Hepatocyte (in vitro differentiated cells): Measurements from ENCODE around the gene HTR3D. TPM values are rescaled to one million over a fixed set of nuclear protein-coding genes. Genes with fewer than 3 reads are reported as not detected.
"Not testable (repeated sequence)": the region's sequence is repeated elsewhere in the genome, so short reads cannot be mapped to it uniquely, and the experiment has no call there.

Experiments
- DNase-seq: peaks from one replicate; pipeline ENCODE4 v3.0.0-alpha.2; 2016; ENCODE audit warnings: low spot score
- H2AFZ ChIP-seq: fragments of 200-600 bp; sonication (generic); 2 replicates; pipeline ENCODE4 v1.6.0; 2016; ENCODE audit warnings: antibody characterized with exemption, mild to moderate bottlenecking
- H3K27ac ChIP-seq: fragments of 200-600 bp; sonication (generic); 2 replicates; pipeline ENCODE4 v1.5.1; 2016; ENCODE audit warnings: mild to moderate bottlenecking
- H3K27me3 ChIP-seq: fragments of 200-600 bp; sonication (generic); 2 replicates; pipeline ENCODE4 v1.6.1; 2016
- H3K36me3 ChIP-seq: fragments of 200-600 bp; sonication (generic); replicated peaks from 2 replicates; pipeline ENCODE4 v1.5.1; 2016; ENCODE audit warnings: low read depth; ENCODE audit not compliant: insufficient read depth
- H3K4me1 ChIP-seq: fragments of 200-600 bp; sonication (generic); 2 replicates; pipeline ENCODE4 v1.5.1; 2016; ENCODE audit warnings: mild to moderate bottlenecking, moderate library complexity; ENCODE audit not compliant: insufficient read depth
- H3K4me2 ChIP-seq: fragments of 200-600 bp; sonication (generic); 2 replicates; pipeline ENCODE4 v1.6.0; 2016
- H3K4me3 ChIP-seq: fragments of 200-600 bp; sonication (generic); 2 replicates; pipeline ENCODE4 v1.5.1; 2016; ENCODE audit warnings: mild to moderate bottlenecking
- H3K79me2 ChIP-seq: fragments of 200-600 bp; sonication (generic); 2 replicates; pipeline ENCODE4 v1.6.0; 2017; ENCODE audit warnings: mild to moderate bottlenecking
- H3K9me2 ChIP-seq: fragments of 200-600 bp; sonication (generic); replicated peaks from 2 replicates; pipeline ENCODE4 v1.6.0; 2017; ENCODE audit warnings: mild to moderate bottlenecking; ENCODE audit not compliant: insufficient read depth
- H3K9me3 ChIP-seq: fragments of 200-600 bp; sonication (generic); 2 replicates; pipeline ENCODE4 v1.5.1; 2016; ENCODE audit warnings: low read depth, mild to moderate bottlenecking
- H4K20me1 ChIP-seq: fragments of 200-600 bp; sonication (generic); 2 replicates; pipeline ENCODE4 v1.6.0; 2016; ENCODE audit warnings: mild to moderate bottlenecking; ENCODE audit not compliant: insufficient read depth, poor library complexity, severe bottlenecking
- EZH2 ChIP-seq: fragments of 200-600 bp; sonication (generic); IDR thresholded peaks from 2 replicates; pipeline ENCODE4 v1.6.1; 2016; ENCODE audit warnings: antibody characterized with exemption, mild to moderate bottlenecking, borderline replicate concordance
- EZH2phosphoT487 ChIP-seq: fragments of 200-600 bp; sonication (generic); IDR thresholded peaks from one replicate; pipeline ENCODE4 v1.6.1; 2018; ENCODE audit warnings: antibody characterized with exemption, mild to moderate bottlenecking, low read depth, moderate library complexity; ENCODE audit not compliant: unreplicated experiment, severe bottlenecking
- WGBS: methylation state at CpG from one replicate; pipeline ENCODE4 v1.1.6; 2016; ENCODE audit warnings: low lambda C conversion rate; ENCODE audit errors: missing lambda C conversion rate; 5-methylcytosine and 5-hydroxymethylcytosine counted together
- polyA plus RNA-seq: library from polyadenylated mRNA; unstranded; fragments of >200 nt; fragmentation: Nextera tagmentation; extraction: Ambion mirVana; gene quantifications from 2 replicates; pipeline ENCODE4 v1.2.1, GENCODE V29; 2016
- total RNA-seq: library from RNA; depleted of rRNA; stranded (reverse); fragments of >200 nt; gene quantifications from 2 replicates; pipeline ENCODE4 v1.2.3, GENCODE V29; 2014
- TF ChIP-seq, protein P1 (sequence below): fragments of 200-600 bp; sonication (generic); IDR thresholded peaks from 2 replicates; pipeline ENCODE4 v1.5.1; 2016; ENCODE audit warnings: antibody characterized with exemption, mild to moderate bottlenecking; ENCODE audit not compliant: poor library complexity

The HTR3D gene
- total and polyA plus RNA-seq, 2 experiments from 2014 or later, result not detected

DNA sequence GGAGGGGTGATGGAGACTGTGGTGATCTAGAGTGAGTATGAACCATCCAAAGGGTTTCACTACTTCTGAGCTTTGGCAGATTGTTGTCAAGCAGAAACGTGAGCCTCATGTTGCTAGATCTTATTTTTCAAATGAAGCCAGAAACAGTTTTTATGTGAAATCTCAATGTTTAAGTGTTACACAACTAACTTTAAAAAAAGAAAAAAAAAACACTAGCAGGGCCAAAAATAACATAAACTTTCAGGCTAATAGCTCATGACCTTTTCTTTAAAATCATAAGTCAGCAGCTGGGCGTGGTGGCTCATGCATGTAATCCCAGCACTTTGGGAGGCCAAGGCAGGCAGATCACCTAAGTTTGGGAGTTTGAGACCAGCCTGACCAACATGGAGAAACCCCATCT is 2.1 kb upstream of the HTR3D start:
- H3K4me3 ChIP-seq, result no peak overlapping the region
- TF ChIP-seq, protein P1, sequence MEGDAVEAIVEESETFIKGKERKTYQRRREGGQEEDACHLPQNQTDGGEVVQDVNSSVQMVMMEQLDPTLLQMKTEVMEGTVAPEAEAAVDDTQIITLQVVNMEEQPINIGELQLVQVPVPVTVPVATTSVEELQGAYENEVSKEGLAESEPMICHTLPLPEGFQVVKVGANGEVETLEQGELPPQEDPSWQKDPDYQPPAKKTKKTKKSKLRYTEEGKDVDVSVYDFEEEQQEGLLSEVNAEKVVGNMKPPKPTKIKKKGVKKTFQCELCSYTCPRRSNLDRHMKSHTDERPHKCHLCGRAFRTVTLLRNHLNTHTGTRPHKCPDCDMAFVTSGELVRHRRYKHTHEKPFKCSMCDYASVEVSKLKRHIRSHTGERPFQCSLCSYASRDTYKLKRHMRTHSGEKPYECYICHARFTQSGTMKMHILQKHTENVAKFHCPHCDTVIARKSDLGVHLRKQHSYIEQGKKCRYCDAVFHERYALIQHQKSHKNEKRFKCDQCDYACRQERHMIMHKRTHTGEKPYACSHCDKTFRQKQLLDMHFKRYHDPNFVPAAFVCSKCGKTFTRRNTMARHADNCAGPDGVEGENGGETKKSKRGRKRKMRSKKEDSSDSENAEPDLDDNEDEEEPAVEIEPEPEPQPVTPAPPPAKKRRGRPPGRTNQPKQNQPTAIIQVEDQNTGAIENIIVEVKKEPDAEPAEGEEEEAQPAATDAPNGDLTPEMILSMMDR, result no peak
- no peak for TF ChIP-seq EZH2
- no peak for TF ChIP-seq EZH2phosphoT487
- no peak for DNase-seq

DNA sequence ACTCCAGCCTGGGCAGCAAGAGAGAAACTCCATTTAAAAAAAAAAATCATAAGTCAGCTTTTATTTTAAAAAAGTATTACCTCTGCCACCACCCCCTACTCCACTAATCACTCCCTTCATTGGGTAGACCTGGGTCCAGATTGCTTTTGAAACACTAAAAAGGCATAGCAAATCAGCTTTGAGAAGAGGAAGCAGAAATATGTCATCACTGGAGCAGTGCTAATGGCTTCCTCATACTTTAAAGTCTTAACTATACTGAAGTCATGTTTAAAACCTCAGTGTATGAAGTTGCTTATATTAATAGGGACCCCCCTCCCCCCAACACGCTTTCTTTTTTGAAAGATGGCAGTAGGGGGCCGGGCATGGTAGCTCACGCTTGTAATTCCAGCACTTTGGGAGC is 1.0 kb upstream of the HTR3D start:
- H3K9me2 ChIP-seq, result no peaks in the 10 kb centered on the region
- H3K4me2 ChIP-seq, result no peak overlapping the region
- no peaks in the 10 kb centered on the region for H3K27me3 ChIP-seq
- TF ChIP-seq EZH2 (no peak), EZH2phosphoT487 (no peak)
- TF ChIP-seq, protein P1, result no peak
- DNase-seq, result no peak
- 93% methylated on average over 3 of the region's 3 CpGs for WGBS
- no peaks in the 10 kb centered on the region for H3K4me1 ChIP-seq
- no peaks in the 10 kb centered on the region for H4K20me1 ChIP-seq
- no peaks in the 10 kb centered on the region for H3K79me2 ChIP-seq
- no peak overlapping the region for H3K4me3 ChIP-seq
- no peak overlapping the region for H2AFZ ChIP-seq
- H3K9me3 ChIP-seq, result no peaks in the 10 kb centered on the region
- no peak overlapping the region for H3K27ac ChIP-seq
- H3K36me3 ChIP-seq, result no peaks in the 10 kb centered on the region

More for the DNA sequence above, 2.1 kb upstream of the HTR3D start:
- no peaks in the 10 kb centered on the region for H3K4me1 ChIP-seq
- H3K9me3 ChIP-seq, result no peaks in the 10 kb centered on the region
- no peaks in the 10 kb centered on the region for H3K9me2 ChIP-seq
- no peaks in the 10 kb centered on the region for H4K20me1 ChIP-seq
- no peaks in the 10 kb centered on the region for H3K36me3 ChIP-seq
- H3K4me2 ChIP-seq, result no peak overlapping the region
- H3K27me3 ChIP-seq, result no peaks in the 10 kb centered on the region
- no peaks in the 10 kb centered on the region for H3K79me2 ChIP-seq
- H3K27ac ChIP-seq, result no peak overlapping the region
- no peak overlapping the region for H2AFZ ChIP-seq
- 100% methylated on average over 2 of the region's 2 CpGs for WGBS

DNA sequence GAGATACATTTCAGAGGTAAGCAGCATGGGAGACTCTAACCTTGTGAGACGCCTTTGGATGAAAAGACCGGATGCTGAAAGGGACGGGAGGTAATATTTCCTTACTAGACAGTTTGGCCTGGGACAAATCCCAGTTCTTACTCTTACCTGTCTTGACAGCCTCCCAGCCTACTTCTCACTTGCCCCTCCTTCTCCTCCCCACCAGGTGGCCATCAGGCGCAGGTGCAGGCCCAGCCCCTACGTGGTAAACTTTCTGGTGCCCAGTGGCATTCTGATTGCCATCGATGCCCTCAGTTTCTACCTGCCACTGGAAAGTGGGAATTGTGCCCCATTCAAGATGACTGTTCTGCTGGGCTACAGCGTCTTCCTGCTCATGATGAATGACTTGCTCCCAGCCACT is 6.3 kb downstream of the HTR3D start:
- Histone ChIP-seq H3K9me3 (no peaks in the 10 kb centered on the region), H4K20me1 (no peaks in the 10 kb centered on the region), H3K36me3 (no peaks in the 10 kb centered on the region), H3K79me2 (no peaks in the 10 kb centered on the region), H3K4me1 (no peaks in the 10 kb centered on the region), H2AFZ (no peak overlapping the region), H3K27me3 (no peaks in the 10 kb centered on the region), H3K4me3 (no peak overlapping the region), H3K4me2 (no peak overlapping the region), H3K27ac (no peak overlapping the region), H3K9me2 (no peaks in the 10 kb centered on the region)
- TF ChIP-seq, protein P1, result no peak
- TF ChIP-seq EZH2phosphoT487, result no peak
- WGBS, result 70% methylated on average over 7 of the region's 7 CpGs
- DNase-seq, result no peak

DNA sequence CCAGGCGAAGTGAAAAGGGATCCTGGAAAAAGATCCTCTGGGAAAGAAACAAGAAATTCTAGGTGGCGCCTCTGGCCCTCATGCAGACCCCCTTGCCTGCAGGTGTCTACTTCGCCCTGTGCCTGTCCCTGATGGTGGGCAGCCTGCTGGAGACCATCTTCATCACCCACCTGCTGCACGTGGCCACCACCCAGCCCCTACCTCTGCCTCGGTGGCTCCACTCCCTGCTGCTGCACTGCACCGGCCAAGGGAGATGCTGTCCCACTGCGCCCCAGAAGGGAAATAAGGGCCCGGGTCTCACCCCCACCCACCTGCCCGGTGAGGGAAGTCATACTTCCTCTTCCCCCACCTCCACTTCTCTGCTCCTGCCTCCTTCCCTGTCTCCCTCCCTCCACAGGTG is 6.8 kb downstream of the HTR3D start:
- not testable (repeated sequence) for H3K27ac ChIP-seq, H3K4me2 ChIP-seq, H2AFZ ChIP-seq, H3K9me3 ChIP-seq, H3K4me3 ChIP-seq, H4K20me1 ChIP-seq, H3K36me3 ChIP-seq, H3K4me1 ChIP-seq, H3K79me2 ChIP-seq, H3K9me2 ChIP-seq, DNase-seq, H3K27me3 ChIP-seq
- WGBS, result 87% methylated on average over 9 of the region's 9 CpGs
